Activated CD8-positive, alpha-beta memory T cell treated with anti-CD3 and anti-CD28 coated beads, Interleukin-2, amount 50 U/mL, for 24 hours (primary cell): ENCODE results near the gene ADIRF.
"Not testable (repeated sequence)": the region's sequence is repeated elsewhere in the genome, so short reads cannot be mapped to it uniquely, and the experiment has no call there.

ENCODE experiments used
- DNase-seq: peaks from one replicate; pipeline ENCODE4 v3.0.0-alpha.2; 2020; ENCODE audit errors: extremely low read depth

Gene ADIRF

GRCh38 chr10:87020056-87020455 is 51.8 kb downstream of the ADIRF start, which contains the start of gene FAM25A:
TSS of gene FAM25A (plus strand) at chr10:87020294. CDS start at chr10:87020325, 31 bp downstream.
- not testable (repeated sequence) for DNase-seq
